GM12874 (cell line): Measurements from ENCODE around the gene TRAF3IP1.

Experiments used
- CTCF ChIP-seq: IDR thresholded peaks from 2 replicates; pipeline ENCODE4 v1.5.1; 2011; ENCODE audit warnings: low read depth, mild to moderate bottlenecking, control low read depth, low read length, moderate library complexity; ENCODE audit not compliant: insufficient read depth

The TRAF3IP1 gene

GRCh38 chr2:238391042-238391689 lies 70.8 kb downstream of the TRAF3IP1 start:
- no peak for TF ChIP-seq CTCF

- TF ChIP-seq CTCF: no peak
Observed at GRCh38 chr2:238396663-238397062, 76.3 kb downstream of the TRAF3IP1 start.

- TF ChIP-seq CTCF: no peak
Observed at GRCh38 chr2:238397356-238397755, 77.0 kb downstream of the TRAF3IP1 start.

GRCh38 chr2:238398577-238398976 lies 78.3 kb downstream of the TRAF3IP1 start:
- TF ChIP-seq CTCF: no peak

- TF ChIP-seq CTCF: no peak
Observed at GRCh38 chr2:238399094-238399493, 78.8 kb downstream of the TRAF3IP1 start.

GRCh38 chr2:238401551-238401950 lies 81.2 kb downstream of the TRAF3IP1 start:
- TF ChIP-seq CTCF: no peak

- TF ChIP-seq CTCF: no peak
Observed at GRCh38 chr2:238403632-238404405, 83.5 kb downstream of the TRAF3IP1 start.
